MV-4-11 (cell line): ENCODE results near the gene MARS1.
"Not testable (repeated sequence)": the region's sequence is repeated elsewhere in the genome, so short reads cannot be mapped to it uniquely, and the experiment has no call there.

Experiments
- DNase-seq: peaks from one replicate; lab custom pipeline; 2025; lab: John Stamatoyannopoulos, UW

MARS1 gene

DNA sequence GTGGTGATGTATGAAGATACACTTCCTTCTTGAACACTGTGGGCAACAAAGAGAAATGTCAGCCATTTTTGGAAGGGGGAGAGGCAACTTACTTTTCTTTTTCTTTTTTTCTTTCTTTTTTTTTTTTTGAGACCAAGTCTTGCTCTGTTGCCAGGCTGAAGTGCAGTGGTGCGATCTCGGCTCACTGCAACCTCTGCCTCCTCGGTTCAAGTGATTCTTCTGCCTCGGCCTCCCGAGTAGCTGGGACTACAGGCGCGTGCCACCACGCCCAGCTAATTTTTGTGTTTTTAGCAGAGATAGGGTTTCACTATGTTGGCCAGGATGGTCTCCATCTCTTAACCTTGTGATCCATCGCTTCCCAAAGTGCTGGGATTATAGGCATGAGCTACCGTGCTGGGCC lies 29.9 kb downstream of the MARS1 start:
- not testable (repeated sequence) for DNase-seq

- DNase-seq, result no peak
These were observed 30.5 kb downstream of the MARS1 start for GRCh38 chr12:57518176-57518919.

- peak; percentile 34 for DNase-seq
These were observed 31.3 kb downstream of the MARS1 start for GRCh38 chr12:57518920-57519795.

- no peak for DNase-seq
These were observed 31.9 kb downstream of the MARS1 start for GRCh38 chr12:57519796-57520052.

- peak; percentile 98 for DNase-seq
These were observed 32.4 kb downstream of the MARS1 start, which contains the start of gene DDIT3 for GRCh38 chr12:57520053-57520818. Gene DDIT3, minus strand, starts transcription at chr12:57520514. Its CDS starts 3,108 bp downstream, at chr12:57517406.

DNA sequence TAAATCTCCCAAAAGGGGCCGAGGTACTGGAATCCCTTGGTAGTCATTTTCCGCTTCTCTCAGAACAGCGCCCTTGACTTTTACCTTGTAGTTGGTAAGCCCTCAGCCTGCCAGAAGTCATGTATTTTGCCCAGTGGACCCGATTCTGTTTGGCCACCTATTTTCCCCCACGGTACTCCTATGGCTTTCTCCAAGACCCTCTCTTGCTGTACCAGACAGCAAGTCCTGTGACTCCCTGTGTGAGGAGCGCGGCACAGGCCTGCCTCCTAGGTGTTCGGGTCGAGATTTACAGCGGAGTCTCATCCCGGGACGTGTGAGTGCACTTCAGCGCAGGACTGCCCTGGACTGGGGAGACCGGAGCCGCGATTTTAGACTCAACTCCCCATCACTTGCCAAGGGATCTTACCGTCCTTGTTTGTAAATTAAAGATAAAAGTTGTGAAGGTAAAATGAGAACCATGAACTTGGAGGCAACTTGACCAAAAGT lies 33.7 kb downstream of the MARS1 start:
- DNase-seq, result no peak

- peak; percentile 94 for DNase-seq
These were observed 34.4 kb downstream of the MARS1 start, which contains the start of gene MBD6 for GRCh38 chr12:57522011-57522886. Gene MBD6, plus strand, starts transcription at chr12:57522824. Its CDS starts 1,480 bp downstream, at chr12:57524304.

DNA sequence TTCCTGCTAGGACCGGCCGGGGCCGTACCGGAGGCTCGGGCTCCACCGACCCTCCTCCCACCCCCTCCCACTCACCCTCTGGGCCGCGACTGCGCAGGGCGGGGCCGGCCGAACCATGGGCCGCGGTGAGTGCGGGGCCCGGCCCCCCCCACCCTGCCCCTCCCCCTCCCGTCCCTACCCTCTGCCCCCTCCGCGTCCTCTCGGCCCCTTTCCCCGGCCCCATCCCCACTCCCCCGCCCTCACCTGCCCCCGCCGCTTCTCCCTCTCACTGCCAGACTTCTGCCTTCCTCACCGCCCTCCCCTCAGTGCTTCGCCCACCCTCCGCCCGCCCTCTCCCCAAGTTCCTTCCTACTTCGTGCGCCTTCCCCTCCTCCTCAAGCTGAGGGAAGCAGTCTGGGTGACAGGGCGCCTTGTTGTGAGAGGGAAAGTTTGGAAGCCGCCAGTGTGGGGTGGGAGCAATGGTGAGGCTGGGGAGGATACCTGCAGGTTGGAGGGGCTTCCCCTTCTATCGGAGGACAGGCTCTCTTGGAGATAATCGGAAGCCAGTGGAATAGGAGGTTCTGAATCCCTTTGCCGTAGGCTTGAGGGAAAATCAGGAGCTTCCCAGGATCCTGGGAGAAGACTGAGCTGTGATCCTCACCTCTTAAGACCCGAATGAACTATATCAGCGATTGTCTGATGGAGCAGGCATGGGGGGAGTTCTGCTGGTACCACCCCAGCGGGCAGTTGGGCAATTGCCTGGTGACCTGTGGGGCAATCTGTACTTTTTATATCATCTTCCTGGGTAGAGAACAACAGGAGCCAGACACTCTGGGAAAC lies 35.2 kb downstream of the MARS1 start:
- DNase-seq, result peak; percentile 39

DNA sequence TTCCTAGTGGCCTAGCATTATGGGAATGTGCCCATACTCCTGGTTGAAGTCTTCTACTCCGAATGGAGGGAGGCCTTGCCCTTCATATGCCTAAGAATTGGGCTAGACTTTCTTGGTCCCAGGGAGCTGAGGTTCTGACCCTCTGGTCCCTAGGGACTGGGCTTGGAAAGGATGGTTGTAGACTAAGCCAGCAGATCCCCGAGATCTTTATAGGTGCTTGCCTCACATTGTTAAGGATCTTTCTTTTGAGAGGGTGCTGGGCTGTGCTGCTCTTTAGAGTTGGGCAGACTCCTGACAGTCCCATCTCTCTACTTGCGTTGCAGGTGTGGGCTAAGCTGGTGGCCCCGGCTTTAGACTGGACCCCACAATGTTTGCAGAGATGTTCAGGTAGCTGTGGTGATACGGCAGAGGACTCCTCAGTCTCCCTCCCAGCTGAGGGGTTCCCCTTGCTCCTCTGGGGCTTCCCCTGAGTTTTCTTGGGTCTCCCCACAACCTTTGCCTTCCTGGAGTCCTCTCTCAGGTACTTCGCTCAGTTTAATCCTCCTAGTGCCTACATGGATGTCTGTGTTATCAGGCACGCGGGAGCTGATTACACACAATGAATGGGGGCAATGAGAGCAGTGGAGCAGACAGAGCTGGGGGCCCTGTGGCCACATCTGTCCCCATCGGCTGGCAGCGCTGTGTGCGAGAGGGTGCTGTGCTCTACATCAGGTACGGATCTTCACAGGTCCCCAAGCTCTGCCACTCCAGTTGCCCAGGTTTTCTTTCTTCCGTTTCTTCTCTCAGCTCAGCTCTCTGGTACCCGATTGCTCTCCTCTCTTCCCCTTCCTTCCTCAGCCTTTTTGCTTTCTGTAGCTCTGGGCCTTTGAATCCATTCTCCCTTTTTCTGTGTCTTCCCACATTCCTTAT lies 36.1 kb downstream of the MARS1 start:
- DNase-seq, result no peak

- no peak for DNase-seq
These were observed 37.1 kb downstream of the MARS1 start for GRCh38 chr12:57524814-57525614.

- no peak for DNase-seq
These were observed 37.9 kb downstream of the MARS1 start for GRCh38 chr12:57525615-57526383.

- no peak for DNase-seq
These were observed 38.7 kb downstream of the MARS1 start for GRCh38 chr12:57526477-57527126.

DNA sequence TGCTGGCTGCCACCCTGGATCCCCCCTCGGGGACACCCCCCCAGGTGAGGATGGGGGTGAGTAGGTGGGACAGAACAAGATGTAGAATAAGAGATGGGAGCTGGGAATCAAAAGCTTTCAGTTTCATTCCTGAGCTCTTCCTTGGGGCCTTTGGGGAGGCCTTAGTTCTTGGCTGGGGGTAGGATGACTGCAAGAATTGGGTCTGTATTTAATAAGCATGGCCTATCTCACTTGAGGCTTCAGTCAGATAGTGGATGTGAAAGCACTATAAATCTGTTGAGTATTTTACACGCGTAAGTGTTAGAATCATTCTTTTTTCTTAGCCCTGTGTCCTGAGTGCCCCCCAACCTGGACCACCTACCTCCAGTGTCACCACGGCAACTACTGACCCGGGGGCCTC lies 39.3 kb downstream of the MARS1 start:
- DNase-seq, result no peak

DNA sequence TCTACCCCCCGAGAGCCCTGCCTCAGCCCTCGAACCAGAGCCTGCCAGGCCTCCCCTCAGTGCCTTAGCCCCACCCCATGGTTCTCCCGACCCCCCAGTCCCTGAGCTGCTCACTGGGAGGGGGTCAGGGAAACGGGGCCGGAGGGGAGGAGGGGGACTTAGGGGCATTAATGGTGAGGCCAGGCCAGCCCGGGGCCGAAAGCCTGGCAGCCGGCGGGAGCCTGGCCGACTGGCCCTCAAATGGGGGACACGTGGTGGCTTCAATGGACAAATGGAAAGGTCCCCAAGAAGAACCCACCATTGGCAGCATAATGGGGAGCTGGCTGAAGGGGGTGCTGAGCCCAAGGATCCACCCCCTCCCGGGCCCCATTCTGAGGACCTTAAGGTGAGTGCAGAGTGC lies 40.3 kb downstream of the MARS1 start:
- no peak for DNase-seq

GRCh38 chr12:57528831-57529555 lies 41.1 kb downstream of the MARS1 start:
- no peak for DNase-seq

GRCh38 chr12:57529831-57530230 lies 42.0 kb downstream of the MARS1 start:
- DNase-seq, result no peak
